HEK293 (cell line): Measurements from ENCODE around the gene HPGD.

Experiments used
- CTCF ChIA-PET: fragments of 350-600 bp; formaldehyde crosslinking; extraction: SDS; loops from one replicate; lab custom pipeline; 2021; ENCODE audit warnings: antibody characterized with exemption; lab: Yijun Ruan, JAX
- POLR2A ChIA-PET: fragments of 300-600 bp; formaldehyde crosslinking; extraction: SDS; loops from one replicate; lab custom pipeline; 2020; ENCODE audit warnings: antibody characterized with exemption, inconsistent platforms; lab: Yijun Ruan, JAX
- H3K27ac ChIP-seq: fragments of 200-500 bp; sonication (Bioruptor generic); 2 replicates; pipeline ENCODE4 v1.5.1; 2014; ENCODE audit warnings: low read depth, low read length, control low read depth, inconsistent platforms; ENCODE audit errors: extremely low read depth
- H3K36me3 ChIP-seq, 2 experiments: fragments of 200-500 bp in 1 of 2; sonication (Bioruptor generic) in 1 of 2; 1 replicate in 1 of 2; 2 replicates in 1 of 2; pipeline ENCODE4 v1.5.1; 2014 to 2017; ENCODE audit warnings: inconsistent platforms in 2 of 2, low read length in 2 of 2; ENCODE audit not compliant: control insufficient read depth in 2 of 2, insufficient read depth in 1 of 2
- H3K4me1 ChIP-seq: fragments of 200-500 bp; sonication (Bioruptor generic); 2 replicates; pipeline ENCODE4 v1.5.1; 2014; ENCODE audit warnings: mild to moderate bottlenecking, low read length, inconsistent platforms; ENCODE audit not compliant: control insufficient read depth, insufficient read depth
- H3K4me3 ChIP-seq: 2 replicates; pipeline ENCODE4 v1.5.1; 2011; ENCODE audit warnings: low read depth, mild to moderate bottlenecking, control low read depth, low read length, moderate library complexity
- H3K9me3 ChIP-seq: fragments of 200-500 bp; sonication (Bioruptor generic); 2 replicates; pipeline ENCODE4 v1.5.1; 2014; ENCODE audit warnings: low read depth, low read length, inconsistent platforms; ENCODE audit not compliant: control insufficient read depth, insufficient read depth
- BCL11B ChIP-seq: fragments of 450-650 bp; formaldehyde crosslinking; IDR thresholded peaks from 2 replicates; pipeline ENCODE4 v1.5.1; 2016; ENCODE audit warnings: low read depth, missing biosample characterization, missing genetic modification characterization
- KLF16 ChIP-seq: fragments of 450-650 bp; formaldehyde crosslinking; IDR thresholded peaks from 2 replicates; pipeline ENCODE4 v1.5.1; 2017; ENCODE audit warnings: missing biosample characterization, missing genetic modification characterization
- KLF9 ChIP-seq: fragments of 450-650 bp; formaldehyde crosslinking; IDR thresholded peaks from 2 replicates; pipeline ENCODE4 v1.5.1; 2016; ENCODE audit warnings: missing biosample characterization, missing genetic modification characterization, low read depth
- MEIS1 ChIP-seq: sonication (generic); formaldehyde crosslinking; IDR thresholded peaks from 2 replicates; pipeline ENCODE4 v1.8.1; 2022; ENCODE audit warnings: missing genetic modification reagents, mild to moderate bottlenecking, borderline replicate concordance
- MZF1 ChIP-seq: fragments of 450-650 bp; formaldehyde crosslinking; IDR thresholded peaks from 2 replicates; pipeline ENCODE4 v1.5.1; 2017; ENCODE audit warnings: missing biosample characterization, missing genetic modification characterization, borderline replicate concordance
- TCF7L2 ChIP-seq: IDR thresholded peaks from 2 replicates; pipeline ENCODE4 v1.6.1; 2011; ENCODE audit warnings: low read depth, mild to moderate bottlenecking, inconsistent platforms, low read length, moderate library complexity, borderline replicate concordance
- TRIM28 ChIP-seq: IDR thresholded peaks from 2 replicates; pipeline ENCODE4 v1.6.1; 2011; ENCODE audit warnings: low read length, control low read depth, borderline replicate concordance
- ZBTB10 ChIP-seq: fragments of 450-650 bp; formaldehyde crosslinking; IDR thresholded peaks from 2 replicates; pipeline ENCODE4 v1.5.1; 2016; ENCODE audit warnings: missing biosample characterization, missing genetic modification characterization
- ZBTB11 ChIP-seq: fragments of 450-650 bp; formaldehyde crosslinking; conservative IDR thresholded peaks from 2 replicates; pipeline ENCODE4 v1.5.1; 2016; ENCODE audit warnings: low read depth, missing biosample characterization, missing genetic modification characterization
- ZFP41 ChIP-seq: fragments of 450-650 bp; formaldehyde crosslinking; IDR thresholded peaks from 2 replicates; pipeline ENCODE4 v1.5.1; 2016; ENCODE audit warnings: missing biosample characterization, missing genetic modification characterization, borderline replicate concordance
- ZNF18 ChIP-seq: fragments of 450-650 bp; formaldehyde crosslinking; IDR thresholded peaks from 2 replicates; pipeline ENCODE4 v1.5.1; 2016; ENCODE audit warnings: missing biosample characterization, missing genetic modification characterization
- ZNF335 ChIP-seq: fragments of 450-650 bp; formaldehyde crosslinking; conservative IDR thresholded peaks from 2 replicates; pipeline ENCODE4 v1.5.1; 2016; ENCODE audit warnings: missing biosample characterization, missing genetic modification characterization
- ZNF362 ChIP-seq: fragments of 450-650 bp; formaldehyde crosslinking; IDR thresholded peaks from 2 replicates; pipeline ENCODE4 v1.5.1; 2016; ENCODE audit warnings: missing biosample characterization, missing genetic modification characterization
- ZNF501 ChIP-seq: fragments of 450-650 bp; formaldehyde crosslinking; IDR thresholded peaks from 2 replicates; pipeline ENCODE4 v1.5.1; 2016; ENCODE audit warnings: missing biosample characterization, missing genetic modification characterization
- ZNF548 ChIP-seq: fragments of 450-650 bp; formaldehyde crosslinking; IDR thresholded peaks from 2 replicates; pipeline ENCODE4 v1.5.1; 2016; ENCODE audit warnings: missing biosample characterization, missing genetic modification characterization
- ZNF555 ChIP-seq: fragments of 450-650 bp; formaldehyde crosslinking; conservative IDR thresholded peaks from 2 replicates; pipeline ENCODE4 v1.5.1; 2017; ENCODE audit warnings: missing biosample characterization, mild to moderate bottlenecking, missing genetic modification characterization, inconsistent platforms
- ZNF610 ChIP-seq: fragments of 450-650 bp; formaldehyde crosslinking; IDR thresholded peaks from 2 replicates; pipeline ENCODE4 v1.5.1; 2016; ENCODE audit warnings: missing biosample characterization, missing genetic modification characterization, borderline replicate concordance
- ZNF707 ChIP-seq: fragments of 450-650 bp; formaldehyde crosslinking; IDR thresholded peaks from 2 replicates; pipeline ENCODE4 v1.5.1; 2016; ENCODE audit warnings: missing biosample characterization, missing genetic modification characterization
- ZSCAN16 ChIP-seq: fragments of 450-650 bp; formaldehyde crosslinking; IDR thresholded peaks from 2 replicates; pipeline ENCODE4 v1.5.1; 2016; ENCODE audit warnings: missing biosample characterization, missing genetic modification characterization

The HPGD gene

GRCh38 chr4:174503079-174503715 is 19.1 kb downstream of the HPGD start:
- POLR2A ChIA-PET, result no interaction called here
- no peak for TF ChIP-seq KLF16
- no peak for TF ChIP-seq ZNF610 (tag by site-specific recombination)
- TF ChIP-seq ZNF335, result no peak
- no peak for TF ChIP-seq KLF9 (tag by site-specific recombination)
- no peak for TF ChIP-seq MEIS1
- TF ChIP-seq ZNF362, result no peak
- no peak for TF ChIP-seq ZNF548
- no peak for TF ChIP-seq ZBTB10
- H3K4me3 ChIP-seq, result no peak overlapping the region
- no peaks in the 10 kb centered on the region for H3K9me3 ChIP-seq
- H3K36me3 ChIP-seq, result no peaks in the 10 kb centered on the region
- CTCF ChIA-PET, result interaction anchor here (0.6 kb wide), 1 partner anchor 239 kb away, joined by 3 read pairs; no protein-coding TSS in a partner anchor
- H3K4me1 ChIP-seq, result no peaks in the 10 kb centered on the region
- no peak overlapping the region for H3K27ac ChIP-seq

- H3K4me3 ChIP-seq, result no peak overlapping the region
- no peaks in the 10 kb centered on the region for H3K9me3 ChIP-seq
- no peak overlapping the region for H3K27ac ChIP-seq
- no peak for TF ChIP-seq TRIM28
- TF ChIP-seq ZNF18, result peak; percentile 84
- TF ChIP-seq ZNF707 (tag by site-specific recombination), result no peak
- TF ChIP-seq MZF1, result no peak
- no peak for TF ChIP-seq ZNF501 (tag by site-specific recombination)
- POLR2A ChIA-PET, result no interaction called here
- no peaks in the 10 kb centered on the region for H3K36me3 ChIP-seq
- peaks cover 9% of the 10 kb centered on the region for H3K4me1 ChIP-seq
- CTCF ChIA-PET, result no interaction called here
Measured at GRCh38 chr4:174496631-174497432, 25.5 kb downstream of the HPGD start.

- ChIA-PET POLR2A (no interaction called here), CTCF (no interaction called here)
- Histone ChIP-seq H3K27ac (no peak overlapping the region), H3K4me1 (peaks cover 11% of the 10 kb centered on the region), H3K36me3 (no peaks in the 10 kb centered on the region), H3K9me3 (no peaks in the 10 kb centered on the region), H3K4me3 (no peak overlapping the region)
- TF ChIP-seq ZBTB11 (tag by site-specific recombination) (no peak), BCL11B (tag by site-specific recombination) (no peak), TCF7L2 (no peak), ZNF555 (tag by site-specific recombination) (no peak), ZSCAN16 (no peak), ZFP41 (tag by site-specific recombination) (no peak)
Measured at GRCh38 chr4:174495626-174496025, 26.7 kb downstream of the HPGD start.
